Panc1 (cell line): ENCODE results near the gene NELL2. TPM values are rescaled to one million over a fixed set of nuclear protein-coding genes. Genes with fewer than 3 reads are reported as not detected.
"Not testable (repeated sequence)": the region's sequence is repeated elsewhere in the genome, so short reads cannot be mapped to it uniquely, and the experiment has no call there.

ENCODE experiments used
- ATAC-seq: fragments of 200-7000 bp; cut with Tn5 transposase; 2 replicates; pipeline ENCODE4 v1.9.1; 2020; ENCODE audit warnings: mild to moderate bottlenecking, moderate library complexity
- BruUV-seq: library from RNA; stranded (reverse); fragments of 400-500 nt; replicated peaks from 2 replicates; lab custom pipeline; 2021; lab: Mats Ljungman, UMichigan
- CTCF ChIA-PET: fragments of 300-600 bp; sonication (Branson Sonifier 250); formaldehyde crosslinking; loops from one replicate; lab custom pipeline; 2022; ENCODE audit warnings: antibody characterized with exemption; lab: Charles Lee
- POLR2A ChIA-PET: fragments of 300-600 bp; sonication (Branson Sonifier 250); formaldehyde crosslinking; loops from one replicate; lab custom pipeline; 2022; ENCODE audit warnings: antibody characterized with exemption; lab: Charles Lee
- DNase-seq: peaks from one replicate; pipeline ENCODE4 v3.0.0-alpha.2; 2010; ENCODE audit warnings: low read depth, low spot score
- H3K27ac ChIP-seq: 2 replicates; pipeline ENCODE4 v1.5.1; 2011; ENCODE audit warnings: mild to moderate bottlenecking, low read length, inconsistent platforms
- H3K27me3 ChIP-seq: fragments of 200-500 bp; sonication (Bioruptor generic); 2 replicates; pipeline ENCODE4 v1.6.0; 2014; ENCODE audit warnings: low read length, inconsistent platforms; ENCODE audit not compliant: control insufficient read depth, insufficient read depth
- H3K36me3 ChIP-seq: fragments of 200-500 bp; sonication (Bioruptor generic); 2 replicates; pipeline ENCODE4 v1.5.1; 2014; ENCODE audit warnings: inconsistent platforms, mild to moderate bottlenecking, low read length, moderate library complexity; ENCODE audit not compliant: control insufficient read depth, insufficient read depth
- H3K4me1 ChIP-seq: 2 replicates; pipeline ENCODE4 v1.5.1; 2011; ENCODE audit warnings: inconsistent platforms, mild to moderate bottlenecking, low read length, moderate library complexity; ENCODE audit not compliant: control insufficient read depth, insufficient read depth
- H3K4me3 ChIP-seq, 2 experiments: 2 replicates each; pipeline ENCODE4 v1.5.1; 2011 to 2012; ENCODE audit warnings: low read depth in 2 of 2, low read length in 2 of 2, mild to moderate bottlenecking in 2 of 2, inconsistent platforms in 1 of 2, moderate library complexity in 1 of 2
- H3K9me3 ChIP-seq: fragments of 200-500 bp; sonication (Bioruptor generic); 2 replicates; pipeline ENCODE4 v1.5.1; 2014; ENCODE audit warnings: low read depth, mild to moderate bottlenecking, inconsistent platforms, low read length, moderate library complexity; ENCODE audit not compliant: control insufficient read depth, insufficient read depth
- CTCF ChIP-seq: fragments of 450-650 bp; IDR thresholded peaks from 2 replicates; pipeline ENCODE4 v1.5.1; 2017; ENCODE audit warnings: mild to moderate bottlenecking
- POLR2AphosphoS5 ChIP-seq: IDR thresholded peaks from 2 replicates; pipeline ENCODE4 v1.6.1; 2012; ENCODE audit warnings: mild to moderate bottlenecking, low read depth, low read length, moderate library complexity
- REST ChIP-seq, 2 experiments: IDR thresholded peaks; 2 replicates each; pipeline ENCODE4 v1.6.1; 2011 to 2012; ENCODE audit warnings: low read depth in 2 of 2, control low read depth in 1 of 2, low read length in 1 of 2, mild to moderate bottlenecking in 1 of 2, moderate library complexity in 1 of 2; ENCODE audit not compliant: insufficient read depth in 1 of 2
- SIN3A ChIP-seq: IDR thresholded peaks from 2 replicates; pipeline ENCODE4 v1.6.1; 2012; ENCODE audit warnings: low read depth, mild to moderate bottlenecking, low read length, moderate library complexity, borderline replicate concordance; ENCODE audit not compliant: insufficient read depth
- TCF7L2 ChIP-seq: IDR thresholded peaks from 2 replicates; pipeline ENCODE4 v1.6.1; 2011; ENCODE audit warnings: mild to moderate bottlenecking, low read depth, low read length, inconsistent platforms
- in situ Hi-C: cut with HindIII; loops from 2 replicates; pipeline ENCODE4 v1.10.0; 2016; ENCODE audit warnings: low sequenced_read_pairs, low pct_unique_long_range_greater_than_20kb
- intact Hi-C: fragments of 100-400 bp; cut with micrococcal nuclease; formaldehyde crosslinking; loops from one replicate; pipeline ENCODE4 v1.10.0; 2022; ENCODE audit not compliant: unreplicated experiment
- total RNA-seq: library from RNA; stranded (reverse); gene quantifications from one replicate; pipeline ENCODE4 v1.2.1, GENCODE V29; 2021; ENCODE audit not compliant: unreplicated experiment

The NELL2 gene
- total RNA-seq, 1 experiment from 2014 or later = 0.28 TPM

GRCh38 chr12:44749566-44749965 is 126.5 kb downstream of the NELL2 start:
- no TSS peak for BruUV-seq
- Histone ChIP-seq H3K27me3 (no peaks in the 10 kb centered on the region), H3K9me3 (no peaks in the 10 kb centered on the region), H3K4me1 (no peaks in the 10 kb centered on the region), H3K36me3 (no peaks in the 10 kb centered on the region), H3K27ac (no peak overlapping the region), H3K4me3 (no peak overlapping the region)
- TF ChIP-seq CTCF = no peak
- DNase-seq = no peak
- CTCF ChIA-PET = no interaction called here
- no peak for ATAC-seq
- POLR2A ChIA-PET = no interaction called here
- intact Hi-C loops = no loop called here
- in situ Hi-C loops = no loop called here

GRCh38 chr12:44748950-44749468 is 127.1 kb downstream of the NELL2 start:
- BruUV-seq = no TSS peak
- ATAC-seq (no peak), DNase-seq (no peak)
- H3K36me3 ChIP-seq = no peaks in the 10 kb centered on the region
- no peak for TF ChIP-seq REST (IDR thresholded peaks at IDR 0.05; ENCODE audit: insufficient read depth in 1 of 2, low read depth in 2 of 2, low read length in 1 of 2)
- no peak for TF ChIP-seq POLR2AphosphoS5
- no peak for TF ChIP-seq SIN3A
- TF ChIP-seq CTCF = no peak
- no peak for TF ChIP-seq TCF7L2
- in situ Hi-C loops = no loop called here
- H3K27me3 ChIP-seq = no peaks in the 10 kb centered on the region
- H3K9me3 ChIP-seq = no peaks in the 10 kb centered on the region
- CTCF ChIA-PET = no interaction called here
- H3K4me3 ChIP-seq = no peak overlapping the region
- POLR2A ChIA-PET = no interaction called here
- intact Hi-C loops = no loop called here
- H3K27ac ChIP-seq = no peak overlapping the region
- H3K4me1 ChIP-seq = no peaks in the 10 kb centered on the region

GRCh38 chr12:44741292-44741980 is 134.7 kb downstream of the NELL2 start:
- in situ Hi-C loops, H3K9me3 ChIP-seq, POLR2A ChIA-PET, DNase-seq, H3K27me3 ChIP-seq, BruUV-seq, intact Hi-C loops, H3K27ac ChIP-seq, ATAC-seq, H3K4me1 ChIP-seq, H3K36me3 ChIP-seq, CTCF ChIA-PET, H3K4me3 ChIP-seq: not testable (repeated sequence)
